ENCODE results near the gene ZNF831.

DNA sequence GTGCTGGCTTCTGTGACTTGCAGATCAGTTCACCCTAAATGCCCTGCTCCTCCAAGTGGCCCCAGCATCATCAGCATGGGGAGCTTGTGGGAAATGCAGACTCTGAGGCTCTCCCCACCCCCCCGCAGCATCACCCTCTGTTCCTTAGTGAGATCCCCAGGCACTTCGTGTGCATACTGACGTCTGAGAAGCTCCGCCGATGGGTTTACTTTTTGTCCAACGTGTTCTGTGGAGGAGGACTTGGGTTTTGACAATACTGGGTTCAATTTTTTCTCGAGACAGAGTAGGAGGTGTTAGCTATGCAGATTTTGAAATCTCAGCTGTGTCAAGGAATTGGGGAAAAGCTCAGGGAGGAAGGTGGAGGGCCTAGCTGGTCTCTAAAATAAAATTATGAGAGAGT, 38.3 kb upstream of the ZNF831 start:
- TF ChIP-seq, protein P1, sequence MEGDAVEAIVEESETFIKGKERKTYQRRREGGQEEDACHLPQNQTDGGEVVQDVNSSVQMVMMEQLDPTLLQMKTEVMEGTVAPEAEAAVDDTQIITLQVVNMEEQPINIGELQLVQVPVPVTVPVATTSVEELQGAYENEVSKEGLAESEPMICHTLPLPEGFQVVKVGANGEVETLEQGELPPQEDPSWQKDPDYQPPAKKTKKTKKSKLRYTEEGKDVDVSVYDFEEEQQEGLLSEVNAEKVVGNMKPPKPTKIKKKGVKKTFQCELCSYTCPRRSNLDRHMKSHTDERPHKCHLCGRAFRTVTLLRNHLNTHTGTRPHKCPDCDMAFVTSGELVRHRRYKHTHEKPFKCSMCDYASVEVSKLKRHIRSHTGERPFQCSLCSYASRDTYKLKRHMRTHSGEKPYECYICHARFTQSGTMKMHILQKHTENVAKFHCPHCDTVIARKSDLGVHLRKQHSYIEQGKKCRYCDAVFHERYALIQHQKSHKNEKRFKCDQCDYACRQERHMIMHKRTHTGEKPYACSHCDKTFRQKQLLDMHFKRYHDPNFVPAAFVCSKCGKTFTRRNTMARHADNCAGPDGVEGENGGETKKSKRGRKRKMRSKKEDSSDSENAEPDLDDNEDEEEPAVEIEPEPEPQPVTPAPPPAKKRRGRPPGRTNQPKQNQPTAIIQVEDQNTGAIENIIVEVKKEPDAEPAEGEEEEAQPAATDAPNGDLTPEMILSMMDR (IDR thresholded peaks at IDR 0.05) = no peak
- no peak for TF ChIP-seq POLR2A (IDR thresholded peaks at IDR 0.05)
